ENCODE results near the gene RABAC1. TPM values are rescaled to one million over a fixed set of nuclear protein-coding genes. Genes with fewer than 3 reads are reported as not detected.

The RABAC1 gene
- total and polyA plus RNA-seq, 9 of the 15 experiments (the other 6 are each of a cell fraction or from before 2014, with no cell fraction given), result 2.4 to 28.1 (median 9.3) TPM

DNA sequence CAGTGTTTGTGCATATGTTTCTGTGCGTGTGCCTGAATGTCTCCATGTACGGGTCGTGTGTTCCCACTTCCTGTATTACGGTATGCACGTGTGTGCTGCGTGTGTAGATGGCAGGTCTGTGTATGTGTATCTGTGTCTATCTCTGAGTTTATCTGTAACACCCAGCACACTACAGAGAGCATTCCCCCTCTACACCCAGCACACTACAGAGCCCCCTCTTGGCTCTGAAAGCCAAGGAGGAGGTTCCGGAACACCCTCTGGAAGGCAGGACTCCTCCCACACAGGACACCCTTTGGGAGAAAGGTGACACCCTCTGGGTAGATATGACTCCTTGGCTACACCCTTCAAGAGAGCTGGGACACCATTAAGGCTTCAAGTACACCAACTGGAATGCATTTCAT lies 28.8 kb downstream of the RABAC1 start:
- H3K4me1 ChIP-seq (replicated peaks in 1 of 2; ENCODE audit: control insufficient read depth in 2 of 2, insufficient read depth in 2 of 2, low read length in 2 of 2), result peaks cover 34 to 72% of the 10 kb centered on the region in 2 experiments
- no peaks in the 10 kb centered on the region for H3K36me3 ChIP-seq (ENCODE audit: control insufficient read depth, insufficient read depth, low read length)
- peak overlapping the region; percentile 11; the same call in 1 of the 2 replicates for H3K4me3 ChIP-seq
- intact Hi-C loops (cut with micrococcal nuclease), result no loop called here
- POLR2A ChIA-PET, result interaction anchor here (0.7 to 1.9 kb wide), 3 partner anchors 14 to 60 kb away, joined by 3 to 6 read pairs (median 3); no protein-coding TSS in a partner anchor
- no peaks in the 10 kb centered on the region for H3K9me3 ChIP-seq (replicated peaks; ENCODE audit: control insufficient read depth, insufficient read depth, low read depth, low read length)
- H3K79me2 ChIP-seq (ENCODE audit: control insufficient read depth, insufficient read depth, low read length), result peaks cover 8% of the 10 kb centered on the region; the same call in 2 of the 3 replicates
- peak; percentile 99 for FAIRE-seq
- 1% methylated on average over 7 of the region's 7 CpGs for WGBS (ENCODE audit: insufficient coverage, low coverage, missing lambda C conversion rate)
- H3K9ac ChIP-seq (ENCODE audit: insufficient read depth in 1 of 2, low read depth in 2 of 2, low read length in 2 of 2), result peak overlapping the region; percentile 23 to 89; a peak in 3 of 4 replicates
- peak overlapping the region; percentile 92 for H3K27ac ChIP-seq (ENCODE audit: extremely low read depth, low read depth, low read length)
- H4K20me1 ChIP-seq (replicated peaks; ENCODE audit: control insufficient read depth, insufficient read depth, low read length), result no peaks in the 10 kb centered on the region
- BruUV-seq (replicated peaks), result no TSS peak
- in situ Hi-C loops (cut with MboI), result no loop called here
- H3K4me2 ChIP-seq (ENCODE audit: insufficient read depth, low read length), result peak overlapping the region; percentile 98
- H3K27me3 ChIP-seq (ENCODE audit: control insufficient read depth in 2 of 2, insufficient read depth in 2 of 2, low read length in 2 of 2), result no peaks in the 10 kb centered on the region
- DNase-seq (ENCODE audit: extremely low read depth in 1 of 4, low spot score in 3 of 4), result peak; percentile 66 to 87 (median 75)
- CTCF ChIA-PET (ENCODE audit: low intra/inter-chr PET ratio), result no interaction called here
- peak overlapping the region; percentile 84 for H2AFZ ChIP-seq (ENCODE audit: low read depth, low read length)
- no peaks in the 10 kb centered on the region for H3K9me1 ChIP-seq (ENCODE audit: control insufficient read depth, insufficient read depth, low read length)
- peak; percentile 73 for ATAC-seq
- TF ChIP-seq ATF1 (CRISPR knock-in tag; IDR thresholded peaks at IDR 0.05) (no peak), ATF1 (tag; IDR thresholded peaks at IDR 0.05) (peak; percentile 52), SMARCE1 (IDR thresholded peaks at IDR 0.05) (peak; percentile 50; the same call in 1 of the 2 replicates), ZNF274 (IDR thresholded peaks at IDR 0.05; ENCODE audit: borderline replicate concordance, low read depth, low read length) (no peak), ARID1B (IDR thresholded peaks at IDR 0.05) (peak; percentile 40; the same call in 1 of the 2 replicates), POLR2B (IDR thresholded peaks at IDR 0.05; ENCODE audit: low read depth, partially characterized antibody) (peak; percentile 37), RBM25 (IDR thresholded peaks at IDR 0.05; ENCODE audit: low read depth, low read length, severe bottlenecking) (no peak), SAP30 (IDR thresholded peaks at IDR 0.05; ENCODE audit: borderline replicate concordance, insufficient read depth, low read depth, low read length, poor library complexity, severe bottlenecking) (peak; percentile 14), SUPT5H (IDR thresholded peaks at IDR 0.05) (peak; percentile 57), XRCC5 (IDR thresholded peaks at IDR 0.05; ENCODE audit: low read depth, low read length) (no peak), NRF1 (conservative IDR thresholded peaks at IDR 0.05 in 1 of 2, IDR thresholded peaks at IDR 0.05 in 1 of 2) (0 out of 4 replicates have a peak, but pooled peaks have one; percentile 13 to 26), SMARCA4 (IDR thresholded peaks at IDR 0.05) (peak; percentile 47; the same call in 1 of the 2 replicates), ZNF668 (CRISPR knock-in tag; IDR thresholded peaks at IDR 0.05) (no peak)
- TF ChIP-seq, protein P1, sequence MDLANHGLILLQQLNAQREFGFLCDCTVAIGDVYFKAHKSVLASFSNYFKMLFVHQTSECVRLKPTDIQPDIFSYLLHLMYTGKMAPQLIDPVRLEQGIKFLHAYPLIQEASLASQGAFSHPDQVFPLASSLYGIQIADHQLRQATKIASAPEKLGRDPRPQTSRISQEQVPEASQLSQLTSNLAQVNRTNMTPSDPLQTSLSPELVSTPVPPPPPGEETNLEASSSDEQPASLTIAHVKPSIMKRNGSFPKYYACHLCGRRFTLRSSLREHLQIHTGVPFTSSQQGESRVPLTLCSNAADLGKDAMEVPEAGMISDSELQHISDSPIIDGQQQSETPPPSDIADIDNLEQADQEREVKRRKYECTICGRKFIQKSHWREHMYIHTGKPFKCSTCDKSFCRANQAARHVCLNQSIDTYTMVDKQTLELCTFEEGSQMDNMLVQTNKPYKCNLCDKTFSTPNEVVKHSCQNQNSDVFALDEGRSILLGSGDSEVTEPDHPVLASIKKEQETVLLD (IDR thresholded peaks at IDR 0.05), result peak; percentile 57; the same call in 1 of the 2 replicates
- TF ChIP-seq, protein P2, sequence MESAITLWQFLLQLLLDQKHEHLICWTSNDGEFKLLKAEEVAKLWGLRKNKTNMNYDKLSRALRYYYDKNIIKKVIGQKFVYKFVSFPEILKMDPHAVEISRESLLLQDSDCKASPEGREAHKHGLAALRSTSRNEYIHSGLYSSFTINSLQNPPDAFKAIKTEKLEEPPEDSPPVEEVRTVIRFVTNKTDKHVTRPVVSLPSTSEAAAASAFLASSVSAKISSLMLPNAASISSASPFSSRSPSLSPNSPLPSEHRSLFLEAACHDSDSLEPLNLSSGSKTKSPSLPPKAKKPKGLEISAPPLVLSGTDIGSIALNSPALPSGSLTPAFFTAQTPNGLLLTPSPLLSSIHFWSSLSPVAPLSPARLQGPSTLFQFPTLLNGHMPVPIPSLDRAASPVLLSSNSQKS (CRISPR knock-in tag; IDR thresholded peaks at IDR 0.05), result no peak
- TF ChIP-seq, protein P3, sequence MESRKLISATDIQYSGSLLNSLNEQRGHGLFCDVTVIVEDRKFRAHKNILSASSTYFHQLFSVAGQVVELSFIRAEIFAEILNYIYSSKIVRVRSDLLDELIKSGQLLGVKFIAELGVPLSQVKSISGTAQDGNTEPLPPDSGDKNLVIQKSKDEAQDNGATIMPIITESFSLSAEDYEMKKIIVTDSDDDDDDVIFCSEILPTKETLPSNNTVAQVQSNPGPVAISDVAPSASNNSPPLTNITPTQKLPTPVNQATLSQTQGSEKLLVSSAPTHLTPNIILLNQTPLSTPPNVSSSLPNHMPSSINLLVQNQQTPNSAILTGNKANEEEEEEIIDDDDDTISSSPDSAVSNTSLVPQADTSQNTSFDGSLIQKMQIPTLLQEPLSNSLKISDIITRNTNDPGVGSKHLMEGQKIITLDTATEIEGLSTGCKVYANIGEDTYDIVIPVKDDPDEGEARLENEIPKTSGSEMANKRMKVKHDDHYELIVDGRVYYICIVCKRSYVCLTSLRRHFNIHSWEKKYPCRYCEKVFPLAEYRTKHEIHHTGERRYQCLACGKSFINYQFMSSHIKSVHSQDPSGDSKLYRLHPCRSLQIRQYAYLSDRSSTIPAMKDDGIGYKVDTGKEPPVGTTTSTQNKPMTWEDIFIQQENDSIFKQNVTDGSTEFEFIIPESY (CRISPR knock-in tag; IDR thresholded peaks at IDR 0.05), result no peak
- TF ChIP-seq, protein P4, sequence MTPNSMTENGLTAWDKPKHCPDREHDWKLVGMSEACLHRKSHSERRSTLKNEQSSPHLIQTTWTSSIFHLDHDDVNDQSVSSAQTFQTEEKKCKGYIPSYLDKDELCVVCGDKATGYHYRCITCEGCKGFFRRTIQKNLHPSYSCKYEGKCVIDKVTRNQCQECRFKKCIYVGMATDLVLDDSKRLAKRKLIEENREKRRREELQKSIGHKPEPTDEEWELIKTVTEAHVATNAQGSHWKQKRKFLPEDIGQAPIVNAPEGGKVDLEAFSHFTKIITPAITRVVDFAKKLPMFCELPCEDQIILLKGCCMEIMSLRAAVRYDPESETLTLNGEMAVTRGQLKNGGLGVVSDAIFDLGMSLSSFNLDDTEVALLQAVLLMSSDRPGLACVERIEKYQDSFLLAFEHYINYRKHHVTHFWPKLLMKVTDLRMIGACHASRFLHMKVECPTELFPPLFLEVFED (CRISPR knock-in tag; conservative IDR thresholded peaks at IDR 0.05), result 0 out of 2 replicates have a peak, but pooled peaks have one; percentile 50
